IMR-90 (cell line): ENCODE measurements around the gene GAL3ST3. TPM values are rescaled to one million over a fixed set of nuclear protein-coding genes. Genes with fewer than 3 reads are reported as not detected.

Source experiments
- ATAC-seq: fragments of 200-7000 bp; cut with Tn5 transposase; 2 replicates; pipeline ENCODE4 v1.9.1; 2020; ENCODE audit warnings: low read depth, mild to moderate bottlenecking, moderate library complexity
- BruUV-seq: library from RNA; stranded (reverse); fragments of 400-500 nt; replicated peaks from 2 replicates; lab custom pipeline; 2021; lab: Mats Ljungman, UMichigan
- CTCF ChIA-PET: fragments of 300-600 bp; formaldehyde crosslinking; extraction: SDS; loops from one replicate; lab custom pipeline; 2021; ENCODE audit warnings: antibody characterized with exemption; lab: Yijun Ruan, JAX
- POLR2A ChIA-PET: fragments of 300-600 bp; sonication (Branson Sonifier 250); formaldehyde crosslinking; loops from one replicate; lab custom pipeline; 2022; ENCODE audit warnings: antibody characterized with exemption; ENCODE audit not compliant: unreplicated experiment; lab: Charles Lee
- DNase-seq: peaks from one replicate; pipeline ENCODE4 v3.0.0; 2013
- H2AFZ ChIP-seq: replicated peaks from 2 replicates; pipeline ENCODE3; 2013; ENCODE audit warnings: low read length, mild to moderate bottlenecking; ENCODE audit not compliant: poor library complexity
- H2AK5ac ChIP-seq: 2 replicates; pipeline ENCODE4 v1.6.1; 2013; ENCODE audit warnings: low read depth, low read length, inconsistent platforms
- H2AK9ac ChIP-seq: replicated peaks from 2 replicates; pipeline ENCODE3; 2013; ENCODE audit warnings: mild to moderate bottlenecking, low read depth, low read length, moderate library complexity; ENCODE audit not compliant: poor library complexity
- H2BK120ac ChIP-seq: 2 replicates; pipeline ENCODE4 v1.6.1; 2013; ENCODE audit warnings: low read depth, low read length, inconsistent platforms
- H2BK15ac ChIP-seq: 3 replicates; pipeline ENCODE4 v1.6.1; 2013; ENCODE audit warnings: low read depth, low read length, inconsistent platforms
- H2BK20ac ChIP-seq: 2 replicates; pipeline ENCODE4 v1.6.1; 2013; ENCODE audit warnings: low read depth, mild to moderate bottlenecking, inconsistent platforms, low read length, moderate library complexity
- H2BK5ac ChIP-seq: 2 replicates; pipeline ENCODE4 v1.6.1; 2013; ENCODE audit warnings: mild to moderate bottlenecking, low read depth, low read length, inconsistent platforms; ENCODE audit not compliant: poor library complexity, severe bottlenecking
- H3K14ac ChIP-seq: replicated peaks from 2 replicates; pipeline ENCODE4 v1.6.1; 2013; ENCODE audit warnings: low read depth, low read length, inconsistent platforms
- H3K18ac ChIP-seq: 2 replicates; pipeline ENCODE4 v1.6.1; 2013; ENCODE audit warnings: low read depth, low read length, control low read depth
- H3K23ac ChIP-seq: 2 replicates; pipeline ENCODE4 v1.6.1; 2013; ENCODE audit warnings: low read depth, low read length, inconsistent platforms
- H3K27ac ChIP-seq: 2 replicates; pipeline ENCODE4 v1.5.1; 2013; ENCODE audit warnings: mild to moderate bottlenecking, control low read depth, low read length; ENCODE audit not compliant: insufficient read depth
- H3K27me3 ChIP-seq: 2 replicates; pipeline ENCODE4 v1.6.1; 2013; ENCODE audit warnings: low read length; ENCODE audit not compliant: control insufficient read depth, insufficient read depth
- H3K36me3 ChIP-seq: 2 replicates; pipeline ENCODE4 v1.6.1; 2013; ENCODE audit warnings: low read length, mixed read lengths; ENCODE audit not compliant: control insufficient read depth, insufficient read depth
- H3K4ac ChIP-seq: 2 replicates; pipeline ENCODE4 v1.6.1; 2013; ENCODE audit warnings: low read depth, low read length, inconsistent platforms
- H3K4me1 ChIP-seq: 2 replicates; pipeline ENCODE4 v1.6.1; 2013; ENCODE audit warnings: low read length, mixed read lengths; ENCODE audit not compliant: control insufficient read depth, insufficient read depth
- H3K4me2 ChIP-seq: 2 replicates; pipeline ENCODE4 v1.6.1; 2013; ENCODE audit warnings: low read depth, mild to moderate bottlenecking, control low read depth, low read length, moderate library complexity
- H3K4me3 ChIP-seq: 2 replicates; pipeline ENCODE4 v1.5.1; 2013; ENCODE audit warnings: low read depth, mild to moderate bottlenecking, control low read depth, low read length, moderate library complexity; ENCODE audit not compliant: insufficient read depth
- H3K56ac ChIP-seq: 2 replicates; pipeline ENCODE4 v1.6.1; 2013; ENCODE audit warnings: low read length, inconsistent platforms; ENCODE audit not compliant: insufficient read depth; ENCODE audit errors: extremely low read depth
- H3K79me1 ChIP-seq, 2 experiments: 2 replicates each; pipeline ENCODE4 v1.6.1; 2013; ENCODE audit warnings: low read length in 2 of 2, inconsistent platforms in 1 of 2, low read depth in 1 of 2
- H3K9ac ChIP-seq: 2 replicates; pipeline ENCODE4 v1.6.1; 2013; ENCODE audit warnings: low read depth, low read length, control low read depth
- H3K9me1 ChIP-seq: 2 replicates; pipeline ENCODE4 v1.6.1; 2013; ENCODE audit warnings: low read length, inconsistent platforms; ENCODE audit not compliant: insufficient read depth
- H3K9me3 ChIP-seq: 2 replicates; pipeline ENCODE4 v1.6.1; 2013; ENCODE audit warnings: low read length; ENCODE audit not compliant: control insufficient read depth, insufficient read depth
- H4K20me1 ChIP-seq: 2 replicates; pipeline ENCODE4 v1.6.1; 2013; ENCODE audit warnings: low read length, inconsistent platforms; ENCODE audit not compliant: insufficient read depth
- H4K5ac ChIP-seq: 2 replicates; pipeline ENCODE4 v1.6.1; 2013; ENCODE audit warnings: mild to moderate bottlenecking, low read depth, low read length, control low read depth
- H4K8ac ChIP-seq, 2 experiments: 2 replicates each; pipeline ENCODE4 v1.6.1; 2013; ENCODE audit warnings: low read depth in 2 of 2, low read length in 2 of 2, control low read depth in 1 of 2, inconsistent platforms in 1 of 2
- H4K91ac ChIP-seq: 2 replicates; pipeline ENCODE4 v1.6.1; 2013; ENCODE audit warnings: low read depth, low read length, inconsistent platforms; ENCODE audit not compliant: insufficient read depth
- CHD1 ChIP-seq: IDR thresholded peaks from 2 replicates; pipeline ENCODE4 v1.6.1; 2012; ENCODE audit warnings: low read depth, low read length, improper control_type of control experiment
- NFE2L2 ChIP-seq: fragments of 150-350 bp; IDR thresholded peaks from 2 replicates; pipeline ENCODE4 v1.6.1; 2016; ENCODE audit warnings: low read depth, mild to moderate bottlenecking, low read length
- WGBS, 2 experiments: methylation state at CpG; one replicate each; pipeline versions ENCODE4 v1.1.5 to v1.1.7; 2013; ENCODE audit warnings: missing lambda C conversion rate in 2 of 2; ENCODE audit not compliant: insufficient read length in 1 of 2; ENCODE audit errors: extremely low coverage in 2 of 2; 5-methylcytosine and 5-hydroxymethylcytosine counted together
- dilution Hi-C: fragments of 300-500 bp; cut with HindIII; formaldehyde crosslinking; loops from one replicate; pipeline ENCODE4 v1.14.3; 2018; ENCODE audit warnings: low sequenced_read_pairs; ENCODE audit not compliant: unreplicated experiment
- in situ Hi-C: fragments of 300-500 bp; cut with MboI; formaldehyde crosslinking; loops from 3 replicates; pipeline ENCODE4 v1.14.3; 2019; ENCODE audit warnings: low sequenced_read_pairs, inconsistent platforms, mixed read lengths
- intact Hi-C: fragments of 100-400 bp; cut with micrococcal nuclease; formaldehyde crosslinking; loops from 2 replicates; pipeline ENCODE4 v1.10.0; 2022
- polyA plus RNA-seq, 3 experiments: library from polyadenylated mRNA; depleted of rRNA; stranded (reverse); fragments of >200 nt; gene quantifications; 2 replicates each; pipeline ENCODE4 v1.2.3, GENCODE V29; 2012; ENCODE audit warnings: low replicate concordance in 1 of 3
- total RNA-seq: library from RNA; depleted of rRNA; stranded (reverse); fragments of >200 nt; gene quantifications from 2 replicates; pipeline ENCODE4 v1.2.3, GENCODE V29; 2012

Gene GAL3ST3
- total and polyA plus RNA-seq, 2 of the 4 experiments (the other 2 are of a cell fraction): 0.19 TPM; not detected in 1

- no peaks in the 10 kb centered on the region for H3K27me3 ChIP-seq
- H3K18ac ChIP-seq: no peak overlapping the region
- H3K4ac ChIP-seq: no peak overlapping the region
- no peak overlapping the region for H2BK120ac ChIP-seq
- no peak overlapping the region for H3K27ac ChIP-seq
- no peak overlapping the region for H4K5ac ChIP-seq
- H3K4me2 ChIP-seq: no peak overlapping the region
- ATAC-seq (no peak), DNase-seq (no peak)
- no peak overlapping the region for H2BK20ac ChIP-seq
- POLR2A ChIA-PET: interaction anchor here (0.6 kb wide), 1 partner anchor 53 kb away, joined by 3 read pairs; no protein-coding TSS in a partner anchor
- no peak overlapping the region for H2AFZ ChIP-seq
- H2BK15ac ChIP-seq: no peak overlapping the region
- intact Hi-C loops: no loop called here
- no peak overlapping the region for H4K8ac ChIP-seq
- no peak overlapping the region for H3K23ac ChIP-seq
- H3K9me3 ChIP-seq: no peaks in the 10 kb centered on the region
- no CpG with 5 or more reads among the region's 2 CpGs for WGBS, 2 experiments
- TF ChIP-seq CHD1 (no peak), NFE2L2 (peak; percentile 22; the same call in 1 of the 2 replicates)
- no peak overlapping the region for H2AK9ac ChIP-seq
- no peak overlapping the region for H4K91ac ChIP-seq
- H2AK5ac ChIP-seq: no peak overlapping the region
- dilution Hi-C loops: no loop called here
- no peak overlapping the region for H2BK5ac ChIP-seq
- H3K56ac ChIP-seq: no peak overlapping the region
- H3K9me1 ChIP-seq: no peaks in the 10 kb centered on the region
- CTCF ChIA-PET: no interaction called here
- no peak overlapping the region for H3K9ac ChIP-seq
- H3K14ac ChIP-seq: no peak overlapping the region
- no peak overlapping the region for H3K4me3 ChIP-seq
- peaks cover 43 to 50% of the 10 kb centered on the region in 2 experiments for H3K79me1 ChIP-seq
- in situ Hi-C loops: no loop called here
- H3K4me1 ChIP-seq: no peaks in the 10 kb centered on the region
- H4K20me1 ChIP-seq: peaks cover 6% of the 10 kb centered on the region
- peaks cover 68% of the 10 kb centered on the region for H3K36me3 ChIP-seq
- BruUV-seq: no TSS peak
Observed at GRCh38 chr11:66062408-66062807, 13.4 kb upstream of the GAL3ST3 start.
